K562 (cell line): ENCODE measurements around the gene PTPN9. TPM values are rescaled to one million over a fixed set of nuclear protein-coding genes. Genes with fewer than 3 reads are reported as not detected.
A peak's percentile ranks its signal among the peaks of the same experiment; 100 is the strongest.

Source experiments
- ARID4B ChIP-seq: sonication (generic); formaldehyde crosslinking; IDR thresholded peaks from 2 replicates; pipeline ENCODE4 v1.8.0; 2022; ENCODE audit warnings: mild to moderate bottlenecking, missing genetic modification reagents
- CCNT2 ChIP-seq: IDR thresholded peaks from 2 replicates; pipeline ENCODE4 v1.6.1; 2011; ENCODE audit warnings: borderline replicate concordance, low read depth, mild to moderate bottlenecking, moderate library complexity, mixed read lengths, low read length; ENCODE audit not compliant: insufficient read length; ENCODE audit errors: extremely low read depth
- CEBPB ChIP-seq: fragments of 450-650 bp; IDR thresholded peaks from 2 replicates; pipeline ENCODE4 v1.6.1; 2016; ENCODE audit warnings: missing genetic modification characterization, missing compliant biosample characterization
- CHAMP1 ChIP-seq: fragments of 450-650 bp; IDR thresholded peaks from 2 replicates; pipeline ENCODE4 v1.6.1; 2016; ENCODE audit warnings: mild to moderate bottlenecking
- HMGXB4 ChIP-seq: sonication (generic); formaldehyde crosslinking; IDR thresholded peaks from 2 replicates; pipeline ENCODE4 v1.8.1; 2023; ENCODE audit warnings: mild to moderate bottlenecking, missing genetic modification reagents
- HNRNPH1 ChIP-seq: fragments of 200-400 bp; formaldehyde crosslinking; optimal IDR thresholded peaks from 2 replicates; pipeline ENCODE3; 2017; ENCODE audit warnings: low read depth, mild to moderate bottlenecking, low read length, moderate library complexity
- KDM4B ChIP-seq, 2 experiments: fragments of 450-650 bp in 1 of 2; sonication (generic) in 1 of 2; IDR thresholded peaks; 2 replicates each; pipeline ENCODE4 v1.6.1; 2016 to 2017; ENCODE audit warnings: borderline replicate concordance in 2 of 2, antibody characterized with exemption in 1 of 2, low read depth in 1 of 2, mild to moderate bottlenecking in 1 of 2
- PYGO2 ChIP-seq: fragments of 450-650 bp; IDR thresholded peaks from 2 replicates; pipeline ENCODE4 v1.6.1; 2016; ENCODE audit warnings: mild to moderate bottlenecking, missing genetic modification characterization, moderate library complexity, missing compliant biosample characterization
- TAL1 ChIP-seq: fragments of 450-650 bp; IDR thresholded peaks from 2 replicates; pipeline ENCODE4 v1.6.1; 2016; ENCODE audit warnings: mild to moderate bottlenecking
- THRA ChIP-seq: fragments of 450-650 bp; IDR thresholded peaks from 2 replicates; pipeline ENCODE4 v1.6.1; 2017; ENCODE audit warnings: mild to moderate bottlenecking, moderate library complexity
- U2AF1 ChIP-seq: fragments of 200-400 bp; formaldehyde crosslinking; optimal IDR thresholded peaks from 2 replicates; pipeline ENCODE3; 2017; ENCODE audit warnings: mild to moderate bottlenecking, low read depth, low read length, moderate library complexity
- ZNF512 ChIP-seq: IDR thresholded peaks from 2 replicates; pipeline ENCODE4 v1.6.1; 2016; ENCODE audit warnings: missing genetic modification characterization, missing compliant biosample characterization
- ZNF695 ChIP-seq: fragments of 450-650 bp; formaldehyde crosslinking; IDR thresholded peaks from 2 replicates; pipeline ENCODE4 v1.4.0; 2020; ENCODE audit warnings: mild to moderate bottlenecking, moderate library complexity
- ZNF75A ChIP-seq: fragments of 450-650 bp; formaldehyde crosslinking; IDR thresholded peaks from 2 replicates; pipeline ENCODE4 v1.4.0; 2020; ENCODE audit warnings: mild to moderate bottlenecking
- polyA plus RNA-seq, 8 experiments: library from polyadenylated mRNA; depleted of rRNA in 4 of 8; stranded (reverse) in 5 of 8; unstranded in 3 of 8; fragments of >200 nt; fragmentation: Nextera tagmentation in 2 of 8; fragmentation: Illumina TruSeq in 1 of 8; extraction: Ambion mirVana in 2 of 8; extraction: Trizol in 1 of 8; gene quantifications; 2 replicates each; pipeline versions ENCODE4 v1.2.1 to v1.2.3, GENCODE V29; 2011 to 2014; ENCODE audit warnings: inconsistent platforms in 1 of 8, missing spikeins in 1 of 8
- total RNA-seq, 7 experiments: library from RNA; depleted of rRNA in 6 of 7; stranded (reverse); fragments of >200 nt in 6 of 7; fragmentation: Illumina TruSeq in 2 of 7; extraction: Trizol in 2 of 7; gene quantifications; 2 replicates each; pipeline versions ENCODE4 v1.2.1 to v1.2.3, GENCODE V29; 2011 to 2021; ENCODE audit warnings: low replicate concordance in 1 of 7

PTPN9 gene
- total and polyA plus RNA-seq, 9 of the 15 experiments (the other 6 are each of a cell fraction or from before 2014, with no cell fraction given) = 5.0 to 24.0 (median 14.2) TPM

- TF ChIP-seq ARID4B = 0 out of 2 replicates have a peak, but pooled peaks have one; percentile 61
- TF ChIP-seq KDM4B (IDR thresholded peaks at IDR 0.05; ENCODE audit: borderline replicate concordance in 2 of 2, low read depth in 1 of 2) = no peak; a peak in 1 of 4 replicates
- TF ChIP-seq PYGO2 = no peak
- TF ChIP-seq TAL1 = no peak
- no peak for TF ChIP-seq CEBPB (tag)
- TF ChIP-seq HMGXB4 (CRISPR knock-in tag) = 0 out of 2 replicates have a peak, but pooled peaks have one; percentile 11
- TF ChIP-seq CCNT2 = peak; percentile 92
- no peak for TF ChIP-seq ZNF75A (CRISPR knock-in tag)
- no peak for TF ChIP-seq CHAMP1
- no peak for TF ChIP-seq THRA
- no peak for TF ChIP-seq ZNF512 (tag)
- no peak for TF ChIP-seq HNRNPH1
- TF ChIP-seq U2AF1 = no peak
- TF ChIP-seq ZNF695 (CRISPR knock-in tag) = no peak
These were observed 46.6 kb upstream of the PTPN9 start, which contains the start of gene SNUPN (continued) for GRCh38 chr15:75625542-75626347.
